K562 (cell line): Measurements from ENCODE around the gene KCNAB1. TPM values are rescaled to one million over a fixed set of nuclear protein-coding genes. Genes with fewer than 3 reads are reported as not detected.
A peak's percentile ranks its signal among the peaks of the same experiment; 100 is the strongest.

Source experiments
- AFF4 ChIP-seq: sonication (generic); formaldehyde crosslinking; IDR thresholded peaks from 2 replicates; pipeline ENCODE4 v1.8.0; 2023; ENCODE audit warnings: mild to moderate bottlenecking, missing genetic modification reagents
- BRCA1 ChIP-seq, 2 experiments: fragments of 450-650 bp in 1 of 2; sonication (generic) in 1 of 2; formaldehyde crosslinking in 1 of 2; IDR thresholded peaks; 2 replicates each; pipeline versions ENCODE4 v1.5.0 to v1.6.1; 2017 to 2020; ENCODE audit warnings: mild to moderate bottlenecking in 1 of 2, missing genetic modification reagents in 1 of 2
- CREM ChIP-seq: IDR thresholded peaks from 2 replicates; pipeline ENCODE4 v1.6.1; 2014; ENCODE audit warnings: antibody characterized with exemption, low read depth
- DACH1 ChIP-seq: fragments of 450-650 bp; IDR thresholded peaks from 2 replicates; pipeline ENCODE4 v1.6.1; 2018; ENCODE audit not compliant: partially characterized antibody
- E2F8 ChIP-seq: fragments of 450-650 bp; IDR thresholded peaks from 2 replicates; pipeline ENCODE4 v1.7.1; 2018; ENCODE audit warnings: mild to moderate bottlenecking, low read depth; ENCODE audit not compliant: partially characterized antibody
- GATA2 ChIP-seq: sonication (generic); formaldehyde crosslinking; IDR thresholded peaks from 2 replicates; pipeline ENCODE4 v1.4.0; 2020; ENCODE audit warnings: mild to moderate bottlenecking, missing genetic modification reagents
- HSF4 ChIP-seq: fragments of 250-450 bp; sonication (Bioruptor Pico); IDR thresholded peaks from 2 replicates; pipeline ENCODE4 v2.1.2; 2022; ENCODE audit warnings: mild to moderate bottlenecking, moderate library complexity, borderline replicate concordance
- JUND ChIP-seq, 2 experiments: IDR thresholded peaks; 2 replicates in 1 of 2; 3 replicates in 1 of 2; pipeline ENCODE4 v1.6.1; 2011; ENCODE audit warnings: borderline replicate concordance in 2 of 2, low read depth in 2 of 2, low read length in 2 of 2, improper control_type of control experiment in 1 of 2, missing biosample characterization in 1 of 2, missing genetic modification characterization in 1 of 2, missing genetic modification reagents in 1 of 2
- MECOM ChIP-seq: fragments of 250-450 bp; sonication (Bioruptor Pico); IDR thresholded peaks from 2 replicates; pipeline ENCODE4 v1.8.0; 2022; ENCODE audit warnings: inconsistent platforms
- PML ChIP-seq: IDR thresholded peaks from 2 replicates; pipeline ENCODE4 v1.6.1; 2012; ENCODE audit warnings: low read length, inconsistent platforms
- PRDM10 ChIP-seq: fragments of 450-650 bp; IDR thresholded peaks from 2 replicates; pipeline ENCODE4 v1.6.1; 2018; ENCODE audit not compliant: partially characterized antibody
- TCF15 ChIP-seq: fragments of 250-450 bp; sonication (Bioruptor Pico); IDR thresholded peaks from 2 replicates; pipeline ENCODE4 v1.8.0; 2022; ENCODE audit warnings: moderate library complexity, mild to moderate bottlenecking, inconsistent platforms
- TGIF2 ChIP-seq: sonication (generic); formaldehyde crosslinking; IDR thresholded peaks from 2 replicates; pipeline ENCODE4 v1.8.1; 2022; ENCODE audit warnings: mild to moderate bottlenecking, missing genetic modification reagents, moderate library complexity
- U2AF2 ChIP-seq: fragments of 200-400 bp; formaldehyde crosslinking; optimal IDR thresholded peaks from 2 replicates; pipeline ENCODE3; 2017; ENCODE audit warnings: low read depth, mild to moderate bottlenecking, low read length
- polyA plus RNA-seq, 8 experiments: library from polyadenylated mRNA; depleted of rRNA in 4 of 8; stranded (reverse) in 5 of 8; unstranded in 3 of 8; fragments of >200 nt; fragmentation: Nextera tagmentation in 2 of 8; fragmentation: Illumina TruSeq in 1 of 8; extraction: Ambion mirVana in 2 of 8; extraction: Trizol in 1 of 8; gene quantifications; 2 replicates each; pipeline versions ENCODE4 v1.2.1 to v1.2.3, GENCODE V29; 2011 to 2014; ENCODE audit warnings: inconsistent platforms in 1 of 8, missing spikeins in 1 of 8
- total RNA-seq, 7 experiments: library from RNA; depleted of rRNA in 6 of 7; stranded (reverse); fragments of >200 nt in 6 of 7; fragmentation: Illumina TruSeq in 2 of 7; extraction: Trizol in 2 of 7; gene quantifications; 2 replicates each; pipeline versions ENCODE4 v1.2.1 to v1.2.3, GENCODE V29; 2011 to 2021; ENCODE audit warnings: low replicate concordance in 1 of 7

KCNAB1 gene
- total and polyA plus RNA-seq, 9 of the 15 experiments (the other 6 are each of a cell fraction or from before 2014, with no cell fraction given): 0.14 to 1.2 (median 0.51) TPM

- no peak for TF ChIP-seq AFF4 (CRISPR knock-in tag)
- no peak for TF ChIP-seq HSF4 (CRISPR knock-in tag)
- TF ChIP-seq MECOM (CRISPR knock-in tag): no peak
- TF ChIP-seq BRCA1 (IDR thresholded peaks at IDR 0.05): no peak
- no peak for TF ChIP-seq BRCA1 (CRISPR knock-in tag; IDR thresholded peaks at IDR 0.05)
- peak; percentile 84 for TF ChIP-seq PRDM10
- peak; percentile 88 for TF ChIP-seq E2F8
- TF ChIP-seq U2AF2: no peak
- no peak for TF ChIP-seq TGIF2 (CRISPR knock-in tag)
- peak; percentile 88; the same call in 1 of the 2 replicates for TF ChIP-seq PML
- peak; percentile 88 for TF ChIP-seq CREM
- TF ChIP-seq TCF15 (CRISPR knock-in tag): no peak
- no peak for TF ChIP-seq GATA2 (CRISPR knock-in tag)
- no peak; the same call in none of the 2 replicates for TF ChIP-seq JUND (IDR thresholded peaks at IDR 0.05; ENCODE audit: borderline replicate concordance, low read depth, low read length)
- TF ChIP-seq JUND (tag; IDR thresholded peaks at IDR 0.05; ENCODE audit: borderline replicate concordance, low read depth, low read length): peak; percentile 21; the same call in 1 of the 3 replicates
- TF ChIP-seq DACH1: no peak
These were observed 434.7 kb downstream of the KCNAB1 start, which contains the start of gene SSR3 (continued) for GRCh38 chr3:156554842-156555687.
